ENCODE data around the gene BMPR1B.

Gene BMPR1B

GRCh38 chr4:94968493-94968892 lies 210.7 kb downstream of the BMPR1B start:
- no peak for DNase-seq

- DNase-seq: no peak
These were observed 212.9 kb downstream of the BMPR1B start for GRCh38 chr4:94970650-94971049.

- DNase-seq: no peak
These were observed 217.0 kb downstream of the BMPR1B start for GRCh38 chr4:94974773-94975172.

- DNase-seq: no peak
These were observed 218.7 kb downstream of the BMPR1B start for GRCh38 chr4:94976371-94977011.

GRCh38 chr4:94978904-94979303 lies 221.1 kb downstream of the BMPR1B start:
- no peak for DNase-seq

- no peak for DNase-seq
These were observed 221.9 kb downstream of the BMPR1B start for GRCh38 chr4:94979621-94980020.

- peak; percentile 1 for DNase-seq
These were observed 238.1 kb downstream of the BMPR1B start for GRCh38 chr4:94995684-94996394.

- no peak for DNase-seq
These were observed 242.4 kb downstream of the BMPR1B start for GRCh38 chr4:95000076-95000648.

GRCh38 chr4:95004912-95005311 lies 247.2 kb downstream of the BMPR1B start:
- DNase-seq: no peak

- DNase-seq: no peak
These were observed 250.2 kb downstream of the BMPR1B start for GRCh38 chr4:95007998-95008397.

GRCh38 chr4:95013236-95013635 lies 255.5 kb downstream of the BMPR1B start:
- DNase-seq: no peak

- no peak for DNase-seq
These were observed 256.3 kb downstream of the BMPR1B start for GRCh38 chr4:95014068-95014467.

- no peak for DNase-seq
These were observed 259.7 kb downstream of the BMPR1B start for GRCh38 chr4:95017305-95018064.

GRCh38 chr4:95018785-95019184 lies 261.0 kb downstream of the BMPR1B start:
- DNase-seq: no peak

- no peak for DNase-seq
These were observed 262.8 kb downstream of the BMPR1B start for GRCh38 chr4:95020521-95020920.

- no peak for DNase-seq
These were observed 263.3 kb downstream of the BMPR1B start for GRCh38 chr4:95021099-95021498.

- DNase-seq: no peak
These were observed 265.4 kb downstream of the BMPR1B start for GRCh38 chr4:95023110-95023509.

- no peak for DNase-seq
These were observed 270.3 kb downstream of the BMPR1B start for GRCh38 chr4:95027905-95028618.

- no peak for DNase-seq
These were observed 281.0 kb downstream of the BMPR1B start for GRCh38 chr4:95038791-95039190.

- no peak for DNase-seq
These were observed 286.6 kb downstream of the BMPR1B start for GRCh38 chr4:95044324-95044837.

- no peak for DNase-seq
These were observed 287.7 kb downstream of the BMPR1B start for GRCh38 chr4:95045429-95045828.

GRCh38 chr4:95048296-95048695 lies 290.5 kb downstream of the BMPR1B start:
- DNase-seq: no peak
